ENCODE measurements around the gene BZW1. TPM values are rescaled to one million over a fixed set of nuclear protein-coding genes. Genes with fewer than 3 reads are reported as not detected.

The BZW1 gene
- polyA plus RNA-seq, 1 of the 3 experiments (the other 2 are of a cell fraction), result 131 TPM

DNA sequence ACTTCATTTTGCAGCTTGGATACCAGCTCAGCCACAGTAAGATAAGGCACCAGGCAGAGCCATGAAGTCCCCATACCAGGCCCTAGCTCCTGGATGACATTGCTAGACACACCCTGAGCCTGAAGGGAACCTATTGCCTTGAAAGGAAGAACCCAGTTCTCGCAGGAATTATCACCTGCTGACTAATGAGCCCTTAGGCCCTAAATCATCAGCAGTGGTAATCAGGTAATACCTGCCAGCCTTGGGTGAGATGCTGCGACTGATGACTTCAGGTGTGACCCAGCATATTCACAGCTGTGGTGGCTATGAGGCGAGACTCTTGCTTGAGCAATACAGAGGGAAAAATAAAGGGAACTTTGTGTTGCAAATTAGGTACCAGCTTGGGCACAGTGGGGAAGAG is 27.8 kb downstream of the BZW1 start:
- no peaks in the 10 kb centered on the region for H4K20me1 ChIP-seq (ENCODE audit: insufficient read depth)
- POLR2A ChIA-PET, result no interaction called here
- WGBS (ENCODE audit: low lambda C conversion rate), result 77% methylated on average over 3 of the region's 3 CpGs
- H3K79me2 ChIP-seq (ENCODE audit: insufficient read depth), result no peaks in the 10 kb centered on the region
- no peaks in the 10 kb centered on the region for H3K4me1 ChIP-seq (ENCODE audit: control insufficient read depth in 1 of 2, insufficient read depth in 2 of 2, low read depth in 1 of 2, low read length in 1 of 2)
- H2AFZ ChIP-seq (ENCODE audit: low read depth), result no peak overlapping the region
- H3K27me3 ChIP-seq (ENCODE audit: insufficient read depth), result no peaks in the 10 kb centered on the region
- H3K4me2 ChIP-seq, result no peak overlapping the region
- TF ChIP-seq CTCF (IDR thresholded peaks at IDR 0.05), result no peak
- H3K9ac ChIP-seq, result no peak overlapping the region
- no peak for DNase-seq
- H3F3A ChIP-seq (replicated peaks; ENCODE audit: insufficient read depth), result no peaks in the 10 kb centered on the region
- no peaks in the 10 kb centered on the region for H3K36me3 ChIP-seq (replicated peaks in 1 of 2; ENCODE audit: control insufficient read depth in 1 of 2, insufficient read depth in 2 of 2, low read length in 1 of 2)
- no peak overlapping the region for H3K27ac ChIP-seq (ENCODE audit: low read depth in 2 of 2, low read length in 1 of 2)
- CTCF ChIA-PET, result no interaction called here
- 0 out of 2 replicates have a peak, but pooled peaks cover 9% of the 10 kb centered on the region for H3K9me3 ChIP-seq
- no peaks in the 10 kb centered on the region for H3K9me2 ChIP-seq
- no peak overlapping the region for H3K4me3 ChIP-seq (ENCODE audit: low read depth in 2 of 2, low read length in 1 of 2)

GRCh38 chr2:200843993-200844948 is 32.6 kb downstream of the BZW1 start:
- H3K4me1 ChIP-seq (ENCODE audit: control insufficient read depth in 1 of 2, insufficient read depth in 2 of 2, low read depth in 1 of 2, low read length in 1 of 2), result no peaks in the 10 kb centered on the region
- no peak overlapping the region for H3K9ac ChIP-seq
- H3F3A ChIP-seq (replicated peaks; ENCODE audit: insufficient read depth), result peaks cover under 1% of the 10 kb centered on the region
- no peaks in the 10 kb centered on the region for H3K79me2 ChIP-seq (ENCODE audit: insufficient read depth)
- H2AFZ ChIP-seq (ENCODE audit: low read depth), result no peak overlapping the region
- DNase-seq, result no peak
- no peaks in the 10 kb centered on the region for H4K20me1 ChIP-seq (ENCODE audit: insufficient read depth)
- H3K27me3 ChIP-seq (ENCODE audit: insufficient read depth), result no peaks in the 10 kb centered on the region
- CTCF ChIA-PET, result interaction anchor here (1.0 kb wide), 1 partner anchor 11 kb away, joined by 3 read pairs; no protein-coding TSS in a partner anchor
- 67% methylated on average over 13 of the region's 24 CpGs for WGBS (ENCODE audit: low lambda C conversion rate)
- no peaks in the 10 kb centered on the region for H3K9me2 ChIP-seq
- no peak overlapping the region for H3K27ac ChIP-seq (ENCODE audit: low read depth in 2 of 2, low read length in 1 of 2)
- H3K9me3 ChIP-seq, result no peaks in the 10 kb centered on the region
- no peak for TF ChIP-seq EP300 (IDR thresholded peaks at IDR 0.05; ENCODE audit: borderline replicate concordance in 1 of 2, low read depth in 1 of 2, low read length in 1 of 2)
- TF ChIP-seq, protein P1, sequence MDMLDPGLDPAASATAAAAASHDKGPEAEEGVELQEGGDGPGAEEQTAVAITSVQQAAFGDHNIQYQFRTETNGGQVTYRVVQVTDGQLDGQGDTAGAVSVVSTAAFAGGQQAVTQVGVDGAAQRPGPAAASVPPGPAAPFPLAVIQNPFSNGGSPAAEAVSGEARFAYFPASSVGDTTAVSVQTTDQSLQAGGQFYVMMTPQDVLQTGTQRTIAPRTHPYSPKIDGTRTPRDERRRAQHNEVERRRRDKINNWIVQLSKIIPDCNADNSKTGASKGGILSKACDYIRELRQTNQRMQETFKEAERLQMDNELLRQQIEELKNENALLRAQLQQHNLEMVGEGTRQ (IDR thresholded peaks at IDR 0.05; ENCODE audit: borderline replicate concordance, low read depth, low read length), result no peak
- TF ChIP-seq POLR2AphosphoS5 (IDR thresholded peaks at IDR 0.05; ENCODE audit: low read depth, low read length), result no peak
- no peak for TF ChIP-seq JUND (IDR thresholded peaks at IDR 0.05)
- TF ChIP-seq RFX5 (IDR thresholded peaks at IDR 0.05; ENCODE audit: low read length), result no peak
- no peak for TF ChIP-seq GABPA (IDR thresholded peaks at IDR 0.05; ENCODE audit: low read depth)
- TF ChIP-seq, protein P2, sequence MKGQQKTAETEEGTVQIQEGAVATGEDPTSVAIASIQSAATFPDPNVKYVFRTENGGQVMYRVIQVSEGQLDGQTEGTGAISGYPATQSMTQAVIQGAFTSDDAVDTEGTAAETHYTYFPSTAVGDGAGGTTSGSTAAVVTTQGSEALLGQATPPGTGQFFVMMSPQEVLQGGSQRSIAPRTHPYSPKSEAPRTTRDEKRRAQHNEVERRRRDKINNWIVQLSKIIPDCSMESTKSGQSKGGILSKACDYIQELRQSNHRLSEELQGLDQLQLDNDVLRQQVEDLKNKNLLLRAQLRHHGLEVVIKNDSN (IDR thresholded peaks at IDR 0.05; ENCODE audit: borderline replicate concordance, low read depth), result no peak
- TF ChIP-seq, protein P3, sequence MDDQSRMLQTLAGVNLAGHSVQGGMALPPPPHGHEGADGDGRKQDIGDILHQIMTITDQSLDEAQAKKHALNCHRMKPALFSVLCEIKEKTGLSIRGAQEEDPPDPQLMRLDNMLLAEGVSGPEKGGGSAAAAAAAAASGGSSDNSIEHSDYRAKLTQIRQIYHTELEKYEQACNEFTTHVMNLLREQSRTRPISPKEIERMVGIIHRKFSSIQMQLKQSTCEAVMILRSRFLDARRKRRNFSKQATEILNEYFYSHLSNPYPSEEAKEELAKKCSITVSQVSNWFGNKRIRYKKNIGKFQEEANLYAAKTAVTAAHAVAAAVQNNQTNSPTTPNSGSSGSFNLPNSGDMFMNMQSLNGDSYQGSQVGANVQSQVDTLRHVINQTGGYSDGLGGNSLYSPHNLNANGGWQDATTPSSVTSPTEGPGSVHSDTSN (IDR thresholded peaks at IDR 0.05), result no peak
- TF ChIP-seq SMC3 (IDR thresholded peaks at IDR 0.05; ENCODE audit: low read depth, low read length), result no peak
- no peak overlapping the region for H3K4me2 ChIP-seq
- no peak overlapping the region for H3K4me3 ChIP-seq (ENCODE audit: low read depth in 2 of 2, low read length in 1 of 2)
- H3K36me3 ChIP-seq (replicated peaks in 1 of 2; ENCODE audit: control insufficient read depth in 1 of 2, insufficient read depth in 2 of 2, low read length in 1 of 2), result no peaks in the 10 kb centered on the region
- POLR2A ChIA-PET, result interaction anchor here (0.9 kb wide), 1 partner anchor 16 kb away, joined by 3 read pairs; no protein-coding TSS in a partner anchor
